ENCODE data around the gene ASMTL. TPM values are rescaled to one million over a fixed set of nuclear protein-coding genes. Genes with fewer than 3 reads are reported as not detected.
"Not testable (repeated sequence)": the region's sequence is repeated elsewhere in the genome, so short reads cannot be mapped to it uniquely, and the experiment has no call there.

Gene ASMTL
- total RNA-seq, 1 donor from 2014 or later, result 45.5 TPM

- no peak for TF ChIP-seq CTCF (IDR thresholded peaks at IDR 0.05; ENCODE audit: partially characterized antibody, unreplicated experiment)
- Mint-ChIP-seq H3K27ac (ENCODE audit: unreplicated experiment) (no peak overlapping the region), H3K4me3 (ENCODE audit: unreplicated experiment) (no peak overlapping the region), H3K4me1 (ENCODE audit: low read depth, unreplicated experiment) (no peaks in the 10 kb centered on the region), H3K36me3 (ENCODE audit: unreplicated experiment) (peaks cover 22% of the 10 kb centered on the region), H3K27me3 (ENCODE audit: unreplicated experiment) (peaks cover 7% of the 10 kb centered on the region), H3K9me3 (ENCODE audit: unreplicated experiment) (peaks cover 9% of the 10 kb centered on the region)
- DNase-seq, result no peak
Measured at GRCh38 chrX:1435241-1435895, 17.3 kb downstream of the ASMTL start.

- no peak for DNase-seq
- TF ChIP-seq CTCF (IDR thresholded peaks at IDR 0.05; ENCODE audit: partially characterized antibody, unreplicated experiment), result no peak
- no peak overlapping the region for H3K4me3 Mint-ChIP-seq (ENCODE audit: unreplicated experiment)
- H3K36me3 Mint-ChIP-seq (ENCODE audit: unreplicated experiment), result peaks cover 22% of the 10 kb centered on the region
- peaks cover 7% of the 10 kb centered on the region for H3K27me3 Mint-ChIP-seq (ENCODE audit: unreplicated experiment)
- H3K4me1 Mint-ChIP-seq (ENCODE audit: low read depth, unreplicated experiment), result no peaks in the 10 kb centered on the region
- peaks cover 9% of the 10 kb centered on the region for H3K9me3 Mint-ChIP-seq (ENCODE audit: unreplicated experiment)
- H3K27ac Mint-ChIP-seq (ENCODE audit: unreplicated experiment), result no peak overlapping the region
Measured at GRCh38 chrX:1434871-1435240, 17.9 kb downstream of the ASMTL start.

- TF ChIP-seq CTCF (IDR thresholded peaks at IDR 0.05; ENCODE audit: partially characterized antibody, unreplicated experiment), result no peak
- no peak for DNase-seq
- H3K4me3 Mint-ChIP-seq (ENCODE audit: unreplicated experiment), result no peak overlapping the region
- peaks cover 20% of the 10 kb centered on the region for H3K36me3 Mint-ChIP-seq (ENCODE audit: unreplicated experiment)
- H3K9me3 Mint-ChIP-seq (ENCODE audit: unreplicated experiment), result peaks cover 9% of the 10 kb centered on the region
- H3K4me1 Mint-ChIP-seq (ENCODE audit: low read depth, unreplicated experiment), result no peaks in the 10 kb centered on the region
- H3K27me3 Mint-ChIP-seq (ENCODE audit: unreplicated experiment), result peaks cover 4% of the 10 kb centered on the region
- H3K27ac Mint-ChIP-seq (ENCODE audit: unreplicated experiment), result no peak overlapping the region
Measured at GRCh38 chrX:1433646-1434357, 18.9 kb downstream of the ASMTL start.

- H3K27me3 Mint-ChIP-seq (ENCODE audit: unreplicated experiment), result peaks cover 9% of the 10 kb centered on the region
- no peak for TF ChIP-seq CTCF (IDR thresholded peaks at IDR 0.05; ENCODE audit: partially characterized antibody, unreplicated experiment)
- DNase-seq, result no peak
- H3K9me3 Mint-ChIP-seq (ENCODE audit: unreplicated experiment), result peaks cover 3% of the 10 kb centered on the region
- H3K27ac Mint-ChIP-seq (ENCODE audit: unreplicated experiment), result no peak overlapping the region
- H3K4me3 Mint-ChIP-seq (ENCODE audit: unreplicated experiment), result no peak overlapping the region
- no peaks in the 10 kb centered on the region for H3K4me1 Mint-ChIP-seq (ENCODE audit: low read depth, unreplicated experiment)
- peaks cover 8% of the 10 kb centered on the region for H3K36me3 Mint-ChIP-seq (ENCODE audit: unreplicated experiment)
Measured at GRCh38 chrX:1430451-1430850, 22.3 kb downstream of the ASMTL start.

GRCh38 chrX:1427756-1428155 is 25.0 kb downstream of the ASMTL start:
- Mint-ChIP-seq H3K4me1 (ENCODE audit: low read depth, unreplicated experiment) (no peaks in the 10 kb centered on the region), H3K27me3 (ENCODE audit: unreplicated experiment) (peaks cover 16% of the 10 kb centered on the region), H3K9me3 (ENCODE audit: unreplicated experiment) (peaks cover 10% of the 10 kb centered on the region), H3K36me3 (ENCODE audit: unreplicated experiment) (peaks cover 24% of the 10 kb centered on the region), H3K4me3 (ENCODE audit: unreplicated experiment) (no peak overlapping the region), H3K27ac (ENCODE audit: unreplicated experiment) (no peak overlapping the region)
- DNase-seq, result no peak
- no peak for TF ChIP-seq CTCF (IDR thresholded peaks at IDR 0.05; ENCODE audit: partially characterized antibody, unreplicated experiment)

GRCh38 chrX:1426321-1426720 is 26.4 kb downstream of the ASMTL start:
- H3K27ac Mint-ChIP-seq (ENCODE audit: unreplicated experiment); DNase-seq; H3K4me1 Mint-ChIP-seq (ENCODE audit: low read depth, unreplicated experiment); H3K4me3 Mint-ChIP-seq (ENCODE audit: unreplicated experiment): not testable (repeated sequence)
- peaks cover 35% of the 10 kb centered on the region for H3K36me3 Mint-ChIP-seq (ENCODE audit: unreplicated experiment)
- peaks cover 16% of the 10 kb centered on the region for H3K27me3 Mint-ChIP-seq (ENCODE audit: unreplicated experiment)
- H3K9me3 Mint-ChIP-seq (ENCODE audit: unreplicated experiment), result peaks cover 11% of the 10 kb centered on the region
